Stimulated activated CD4-positive, alpha-beta T cell treated with anti-CD3 and anti-CD28 coated beads, Interleukin-12 subunit alpha, Interleukin-12 subunit beta, amount 100 ng/mL, for 4 hours (primary cell): Measurements from ENCODE around the gene RAD21L1.

Experiments used
- DNase-seq: peaks from one replicate; pipeline ENCODE4 v3.0.0-alpha.2; 2020

RAD21L1 gene

DNA sequence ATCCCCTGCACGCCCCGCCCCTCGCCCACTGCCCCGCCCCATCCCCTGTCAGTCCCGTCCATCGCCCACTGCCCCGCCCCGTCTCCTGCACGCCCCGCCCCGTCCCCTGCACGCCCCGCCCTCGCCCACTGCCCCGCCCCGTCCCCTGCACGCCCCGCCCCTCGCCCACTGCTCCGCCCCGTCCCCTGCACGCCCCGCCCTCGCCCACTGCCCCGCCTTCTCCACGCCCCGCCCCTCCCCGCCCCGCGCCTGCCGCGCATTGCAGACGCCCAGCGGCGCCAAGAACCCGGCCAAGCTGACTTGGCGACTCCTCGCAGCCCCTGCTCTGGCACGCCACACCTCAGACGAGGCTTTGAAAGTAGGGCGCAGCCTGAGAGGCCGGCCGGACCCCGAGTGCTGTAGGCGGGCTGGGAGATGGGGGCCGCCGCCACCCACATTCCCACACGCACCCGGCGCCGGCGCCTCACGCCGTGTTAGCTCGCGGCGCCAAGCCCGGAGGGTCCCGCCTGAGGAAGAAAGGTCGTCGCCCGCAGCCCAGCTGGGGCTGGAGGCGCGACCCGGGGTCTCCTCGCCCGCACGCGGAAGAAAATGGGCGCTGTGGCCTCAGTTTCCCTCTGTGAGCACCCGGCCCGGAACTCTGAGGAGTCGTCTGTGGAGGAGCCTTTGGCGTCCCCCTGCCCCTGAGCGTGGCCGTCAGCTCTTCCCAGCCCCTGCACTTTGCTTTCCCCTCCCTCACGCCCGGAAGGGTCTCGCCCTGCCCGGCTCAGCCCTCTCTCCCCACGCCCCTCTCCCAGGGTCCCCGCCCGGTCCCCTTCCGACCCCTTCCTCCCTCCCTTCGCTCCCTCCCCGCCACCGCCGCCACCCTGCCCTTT is at the start of gene RAD21L1:
TSS of gene RAD21L1 (plus strand) at position 262 of the 872 bp plus-strand sequence. CDS start 2,410 bp downstream, outside the sequence.
- peak; percentile 88 for DNase-seq

- DNase-seq: no peak
Measured at GRCh38 chr20:1177680-1178079, 48.2 kb upstream of the RAD21L1 start.

DNA sequence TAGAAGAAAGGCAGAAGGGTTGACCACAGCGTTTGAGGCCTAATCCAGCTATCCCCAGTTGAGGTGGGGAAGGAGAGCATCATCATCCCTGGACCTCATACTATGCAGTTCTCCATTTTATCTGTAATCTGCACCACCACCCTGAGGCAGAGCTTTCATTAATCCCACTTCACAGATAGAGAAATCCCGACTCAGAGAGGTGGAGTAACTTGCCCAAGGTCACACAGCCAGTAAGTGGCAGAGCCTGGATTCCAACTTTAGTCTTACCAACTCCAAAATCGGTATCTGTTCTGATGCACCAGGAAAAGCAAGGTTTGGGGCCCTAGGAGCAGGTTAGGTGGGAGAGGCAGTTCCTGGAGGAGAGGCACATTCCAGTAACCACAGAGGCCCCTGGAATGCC is 47.7 kb upstream of the RAD21L1 start:
- no peak for DNase-seq

DNA sequence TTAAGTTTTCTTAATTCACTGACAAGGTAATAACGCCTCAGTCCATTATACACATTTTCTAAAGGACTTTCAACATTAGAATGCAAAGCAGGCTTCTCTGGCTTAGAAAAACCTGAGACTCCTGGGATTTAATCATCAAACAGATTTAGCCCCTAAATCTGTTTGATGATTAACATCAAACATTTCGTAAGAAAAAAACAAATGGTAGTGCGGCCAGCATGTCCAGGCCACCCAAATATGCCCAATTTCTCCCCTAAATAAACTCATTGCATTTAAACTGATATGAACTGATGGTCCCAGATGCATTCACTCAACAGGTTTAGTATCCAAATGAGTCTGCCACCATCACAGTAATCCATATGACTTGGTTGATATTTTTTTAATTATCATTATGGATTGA is 47.2 kb upstream of the RAD21L1 start:
- DNase-seq: no peak

DNA sequence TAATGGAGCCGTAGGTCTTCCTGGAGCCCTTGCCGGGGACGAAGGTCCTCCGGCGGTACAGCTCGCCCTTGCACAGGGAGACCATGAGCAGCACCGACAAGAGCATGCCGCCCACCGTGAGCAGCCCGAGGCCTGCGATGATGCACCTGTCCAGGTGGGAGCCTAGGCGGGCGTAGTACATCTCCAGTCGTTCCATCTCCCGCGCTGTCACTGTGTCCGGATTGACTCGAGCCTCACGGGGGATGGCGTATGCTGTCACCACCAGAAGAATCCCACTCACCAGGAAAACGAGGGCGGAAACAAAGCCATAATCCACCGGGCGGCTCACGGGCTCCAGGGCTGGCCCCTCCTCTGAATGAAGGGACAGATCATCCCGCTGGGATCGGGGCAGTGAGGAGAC is 44.9 kb upstream of the RAD21L1 start:
- DNase-seq: no peak

- DNase-seq: no peak
Measured at GRCh38 chr20:1182106-1182505, 43.7 kb upstream of the RAD21L1 start.

DNA sequence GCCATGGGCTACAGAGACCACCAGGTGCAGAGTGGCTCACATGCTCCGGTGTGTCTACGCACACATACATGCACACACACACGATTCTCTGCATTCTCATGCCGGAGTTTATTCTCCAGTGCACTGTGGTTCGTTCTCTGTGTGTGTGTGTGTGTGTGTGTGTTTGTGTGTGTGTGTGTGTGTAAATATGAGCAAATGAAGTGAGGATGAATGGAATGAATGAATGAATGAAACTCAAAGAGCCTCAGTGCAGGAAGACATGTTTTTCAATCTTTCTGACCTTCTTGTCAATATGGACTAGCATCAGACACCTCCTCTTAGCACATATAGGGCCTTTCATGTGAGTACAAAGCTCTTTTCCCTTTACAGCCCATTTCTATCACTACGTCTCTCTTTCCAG is 42.7 kb upstream of the RAD21L1 start:
- no peak for DNase-seq

GRCh38 chr20:1184260-1184637 is 41.6 kb upstream of the RAD21L1 start:
- DNase-seq: no peak

- DNase-seq: no peak
Measured at GRCh38 chr20:1184638-1185315, 41.1 kb upstream of the RAD21L1 start, which contains the start of gene TMEM74B. Gene TMEM74B (minus strand): TSS chr20:1184981. CDS start chr20:1183801, 1,180 bp downstream.

DNA sequence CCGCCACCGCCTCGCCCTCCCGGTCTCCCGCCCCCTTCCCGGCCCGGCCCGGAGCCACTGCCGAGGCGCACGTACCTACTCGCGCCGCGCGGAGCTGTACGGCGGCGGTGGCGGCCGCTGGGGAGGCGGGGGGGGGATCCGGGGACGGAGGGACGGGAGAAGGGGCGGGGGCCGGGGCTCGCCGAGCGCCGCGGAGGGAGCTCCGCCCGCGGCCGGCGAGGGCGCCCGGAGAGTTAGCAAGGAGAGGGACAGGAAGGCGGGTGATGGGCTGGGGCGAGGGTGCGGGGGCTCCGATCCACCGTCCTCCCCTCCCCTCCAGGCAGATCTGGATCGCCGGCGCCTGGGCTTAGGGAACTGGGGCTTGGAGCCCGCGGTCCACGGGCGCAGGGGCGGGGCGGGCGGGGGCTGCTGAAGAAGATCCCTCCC is 40.5 kb upstream of the RAD21L1 start:
- DNase-seq: no peak

DNA sequence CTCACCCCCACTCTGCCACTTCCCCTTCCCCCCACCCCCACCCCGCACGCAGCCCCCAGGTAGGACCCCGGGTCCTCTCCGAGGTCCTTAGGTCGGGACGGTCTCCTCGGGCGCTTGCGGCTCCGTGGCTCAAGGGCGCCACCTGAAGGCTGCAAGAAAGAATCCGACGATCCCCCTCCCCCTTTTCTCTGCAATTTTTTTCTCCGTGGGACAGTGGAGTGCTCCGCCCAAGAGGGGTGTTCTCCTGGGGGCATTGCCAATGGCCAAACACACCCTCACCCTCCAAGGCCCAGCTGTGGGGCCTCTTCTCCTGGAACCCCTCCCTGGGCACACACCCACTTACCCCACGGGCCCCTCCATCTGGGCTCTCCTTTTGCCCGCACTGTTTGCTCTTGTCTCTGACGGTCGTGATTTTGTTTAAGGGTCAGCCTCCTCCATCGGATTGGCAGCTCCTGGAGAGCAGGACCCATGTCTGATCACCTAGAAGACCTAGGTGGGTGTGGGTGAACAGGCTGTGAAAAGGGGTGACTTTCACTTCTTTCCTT is 40.0 kb upstream of the RAD21L1 start:
- peak; percentile 45 for DNase-seq

DNA sequence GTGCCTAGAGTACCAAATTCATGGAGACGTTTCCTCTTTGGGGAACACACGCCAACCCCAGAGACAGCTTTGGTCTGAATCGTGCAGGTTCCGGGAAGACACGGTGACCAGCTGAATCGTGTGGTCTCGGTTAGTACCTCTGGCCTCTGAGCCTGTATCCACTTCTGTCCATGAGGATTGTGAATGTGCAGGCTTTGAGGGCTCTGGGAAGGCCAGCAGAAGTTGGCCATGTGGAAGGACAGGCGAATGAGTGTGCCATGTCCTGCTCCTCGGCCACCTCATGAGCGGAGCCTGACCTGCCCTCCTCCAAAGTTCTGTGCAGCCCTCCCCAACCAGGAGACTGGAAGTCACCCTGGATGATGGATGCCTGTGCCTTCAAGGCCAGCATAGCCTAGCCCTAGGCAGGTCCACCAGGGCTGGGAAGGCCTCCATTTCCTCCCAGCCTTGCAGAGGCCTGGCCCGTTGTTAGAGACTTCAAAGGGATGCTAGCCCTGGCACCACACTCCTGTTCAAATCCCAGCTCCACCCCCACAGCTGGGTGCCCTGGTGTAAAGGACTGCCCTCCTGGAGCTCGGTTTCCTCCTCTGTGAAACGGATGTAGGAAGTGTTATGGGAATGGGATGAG is 39.4 kb upstream of the RAD21L1 start:
- no peak for DNase-seq

GRCh38 chr20:1187605-1188171 is 38.2 kb upstream of the RAD21L1 start:
- no peak for DNase-seq

GRCh38 chr20:1188347-1188746 is 37.5 kb upstream of the RAD21L1 start:
- DNase-seq: no peak

DNA sequence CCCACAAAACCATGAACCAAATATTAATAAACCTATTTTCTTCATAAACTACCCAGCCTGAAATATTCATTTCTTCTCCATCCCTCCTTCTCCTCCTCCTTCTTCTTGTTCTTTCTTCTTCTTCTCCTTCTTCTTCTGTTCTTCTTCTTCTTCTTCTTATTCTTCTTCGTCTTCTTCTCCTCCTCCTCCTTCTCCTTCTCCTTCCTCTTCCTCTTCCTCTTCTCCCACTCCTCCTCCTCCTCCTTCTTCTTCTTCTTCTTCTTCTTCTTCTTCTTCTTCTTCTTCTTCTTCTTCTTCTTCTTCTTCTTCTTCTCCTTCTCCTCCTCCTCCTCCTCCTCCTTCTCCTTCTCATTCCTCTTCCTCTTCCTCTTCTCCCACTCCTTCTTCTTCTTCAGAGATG is 36.0 kb upstream of the RAD21L1 start:
- DNase-seq: no peak

GRCh38 chr20:1190847-1191246 is 35.0 kb upstream of the RAD21L1 start:
- no peak for DNase-seq

DNA sequence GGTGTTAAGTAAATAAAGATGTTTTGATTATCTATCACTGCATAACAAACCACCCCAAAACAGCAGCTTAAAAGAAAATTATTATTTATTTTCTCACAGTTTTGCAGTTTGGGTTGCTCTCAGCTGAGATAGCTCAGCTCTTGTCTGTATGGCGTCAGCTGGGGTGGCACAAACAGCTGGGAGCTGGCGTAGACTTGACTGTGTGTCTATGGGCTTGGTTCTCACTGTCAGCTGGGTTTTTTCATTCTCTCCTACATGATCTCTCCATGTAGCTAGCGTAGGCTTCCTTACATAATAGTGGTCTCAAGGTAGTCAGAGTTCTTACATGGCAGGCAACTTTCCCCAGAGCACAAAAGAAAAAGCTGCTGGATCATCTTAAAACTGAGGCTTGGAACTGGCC is 34.5 kb upstream of the RAD21L1 start:
- DNase-seq: no peak

DNA sequence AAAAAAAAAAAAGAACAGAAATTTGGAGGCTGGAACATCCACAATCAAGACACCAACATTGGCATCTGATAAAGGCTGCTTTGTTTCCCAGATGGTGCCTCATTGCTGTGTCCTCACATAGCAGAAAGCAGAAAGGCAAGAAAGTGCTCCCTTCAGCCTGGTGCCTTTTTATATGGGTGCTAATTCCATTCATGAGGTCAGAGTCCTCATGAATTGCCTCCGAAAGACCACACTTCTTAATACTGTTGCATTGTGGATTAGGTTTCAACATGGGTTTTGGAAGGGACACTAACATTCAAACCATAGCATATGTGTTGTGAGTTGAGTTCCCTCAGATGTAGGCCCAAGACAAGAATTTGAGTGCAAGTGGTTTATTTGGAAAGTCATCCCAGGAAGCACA is 30.6 kb upstream of the RAD21L1 start:
- DNase-seq: no peak

DNA sequence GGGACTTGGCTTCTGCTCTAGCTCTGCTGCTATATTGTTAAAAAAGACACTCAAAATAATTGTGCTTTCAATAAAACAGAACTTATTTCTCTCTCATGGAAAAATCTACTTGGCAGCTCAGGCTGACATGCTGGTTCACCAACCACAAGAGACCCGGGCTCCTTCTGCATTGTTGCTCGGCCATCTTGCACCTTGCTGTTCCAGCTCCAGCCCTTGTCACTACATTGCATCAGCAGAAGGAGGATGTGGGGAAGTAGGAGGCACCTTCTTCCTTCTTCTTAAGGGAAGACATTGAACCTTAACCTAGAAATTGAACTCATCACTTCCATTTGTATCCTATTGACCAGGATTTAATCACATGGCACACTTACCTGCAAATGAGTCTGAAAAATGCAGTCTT is 29.2 kb upstream of the RAD21L1 start:
- DNase-seq: no peak

DNA sequence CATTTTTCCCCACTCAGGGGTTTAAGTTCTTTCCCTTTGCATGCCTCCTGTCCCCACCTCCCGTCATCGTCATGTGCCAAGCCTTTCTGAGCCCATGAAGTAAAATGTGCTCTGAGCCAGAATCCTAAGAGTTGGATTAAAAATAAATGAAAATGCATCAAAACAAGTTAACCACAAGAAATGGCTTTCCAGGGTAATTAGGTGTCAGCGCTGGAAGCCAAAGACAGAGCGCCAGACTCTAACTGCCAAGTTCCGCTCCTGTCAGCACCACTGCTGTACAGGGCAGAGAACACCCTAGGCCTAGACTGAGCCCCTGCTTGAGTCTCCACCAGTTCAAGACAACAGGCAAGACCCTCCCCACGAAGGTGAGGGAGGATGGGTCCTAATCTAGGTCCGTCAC is 28.0 kb upstream of the RAD21L1 start:
- DNase-seq: no peak

- no peak for DNase-seq
Measured at GRCh38 chr20:1198751-1199150, 27.1 kb upstream of the RAD21L1 start.

DNA sequence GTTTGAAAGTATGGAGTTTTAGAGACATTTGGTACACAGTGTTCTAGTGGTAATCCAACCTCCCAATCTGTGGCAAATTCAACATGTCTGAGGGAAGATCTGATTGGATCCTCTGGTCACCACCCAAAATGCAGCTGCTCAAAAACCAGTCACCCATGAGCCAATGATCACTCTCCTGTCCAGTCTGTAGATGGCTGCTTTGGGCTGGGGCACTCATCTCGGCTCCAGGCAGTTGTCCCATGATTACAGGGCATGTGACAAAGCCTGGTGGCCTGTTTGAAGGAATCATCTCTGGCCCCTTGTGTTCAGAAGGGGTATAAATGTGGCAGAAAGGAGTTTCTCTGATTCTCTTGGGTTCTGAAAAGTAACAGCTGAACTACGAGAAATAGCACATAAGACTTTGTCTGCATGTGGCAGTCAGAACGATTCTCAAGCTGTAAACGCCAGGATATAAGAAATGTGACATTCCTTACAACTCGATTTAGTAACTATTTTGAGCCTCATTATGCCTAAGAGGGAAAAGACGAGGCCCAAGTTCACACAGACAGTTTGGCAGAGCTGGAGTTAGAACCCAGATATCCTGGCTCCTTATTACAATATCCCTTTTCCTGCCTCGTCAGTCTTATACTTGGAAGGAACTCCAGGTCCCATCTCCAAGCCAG is 26.5 kb upstream of the RAD21L1 start:
- no peak for DNase-seq

DNA sequence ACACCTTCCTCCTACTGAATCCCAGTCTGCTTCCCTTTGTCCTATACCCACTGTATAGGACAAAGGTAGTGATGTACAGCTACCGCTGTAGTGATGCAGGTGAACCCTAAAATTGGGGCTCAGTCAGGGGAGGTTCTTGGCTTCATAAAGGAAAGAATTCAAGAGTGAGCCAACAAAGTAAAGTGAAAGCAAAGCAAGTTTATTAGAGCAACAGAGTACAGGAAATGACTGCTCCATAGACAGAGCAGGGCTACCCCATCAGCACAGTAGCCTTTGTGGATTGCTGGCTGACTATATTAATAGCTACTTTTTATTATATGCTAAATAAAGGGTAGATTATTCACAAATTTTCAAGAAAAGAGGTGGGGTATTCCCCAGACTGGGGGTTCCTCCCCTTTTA is 25.9 kb upstream of the RAD21L1 start:
- DNase-seq: no peak
